IMR-90 (cell line): ENCODE results near the gene UNC50. TPM values are rescaled to one million over a fixed set of nuclear protein-coding genes. Genes with fewer than 3 reads are reported as not detected.

Experiments
- ATAC-seq: fragments of 200-7000 bp; cut with Tn5 transposase; 2 replicates; pipeline ENCODE4 v1.9.1; 2020; ENCODE audit warnings: low read depth, mild to moderate bottlenecking, moderate library complexity
- BruUV-seq: library from RNA; stranded (reverse); fragments of 400-500 nt; replicated peaks from 2 replicates; lab custom pipeline; 2021; lab: Mats Ljungman, UMichigan
- CTCF ChIA-PET: fragments of 300-600 bp; formaldehyde crosslinking; extraction: SDS; loops from one replicate; lab custom pipeline; 2021; ENCODE audit warnings: antibody characterized with exemption; lab: Yijun Ruan, JAX
- POLR2A ChIA-PET: fragments of 300-600 bp; sonication (Branson Sonifier 250); formaldehyde crosslinking; loops from one replicate; lab custom pipeline; 2022; ENCODE audit warnings: antibody characterized with exemption; ENCODE audit not compliant: unreplicated experiment; lab: Charles Lee
- DNase-seq: peaks from one replicate; pipeline ENCODE4 v3.0.0; 2013
- H2AFZ ChIP-seq: replicated peaks from 2 replicates; pipeline ENCODE3; 2013; ENCODE audit warnings: low read length, mild to moderate bottlenecking; ENCODE audit not compliant: poor library complexity
- H2AK5ac ChIP-seq: 2 replicates; pipeline ENCODE4 v1.6.1; 2013; ENCODE audit warnings: low read depth, low read length, inconsistent platforms
- H2AK9ac ChIP-seq: replicated peaks from 2 replicates; pipeline ENCODE3; 2013; ENCODE audit warnings: mild to moderate bottlenecking, low read depth, low read length, moderate library complexity; ENCODE audit not compliant: poor library complexity
- H2BK120ac ChIP-seq: 2 replicates; pipeline ENCODE4 v1.6.1; 2013; ENCODE audit warnings: low read depth, low read length, inconsistent platforms
- H2BK15ac ChIP-seq: 3 replicates; pipeline ENCODE4 v1.6.1; 2013; ENCODE audit warnings: low read depth, low read length, inconsistent platforms
- H2BK20ac ChIP-seq: 2 replicates; pipeline ENCODE4 v1.6.1; 2013; ENCODE audit warnings: low read depth, mild to moderate bottlenecking, inconsistent platforms, low read length, moderate library complexity
- H2BK5ac ChIP-seq: 2 replicates; pipeline ENCODE4 v1.6.1; 2013; ENCODE audit warnings: mild to moderate bottlenecking, low read depth, low read length, inconsistent platforms; ENCODE audit not compliant: poor library complexity, severe bottlenecking
- H3K14ac ChIP-seq: replicated peaks from 2 replicates; pipeline ENCODE4 v1.6.1; 2013; ENCODE audit warnings: low read depth, low read length, inconsistent platforms
- H3K18ac ChIP-seq: 2 replicates; pipeline ENCODE4 v1.6.1; 2013; ENCODE audit warnings: low read depth, low read length, control low read depth
- H3K23ac ChIP-seq: 2 replicates; pipeline ENCODE4 v1.6.1; 2013; ENCODE audit warnings: low read depth, low read length, inconsistent platforms
- H3K27ac ChIP-seq: 2 replicates; pipeline ENCODE4 v1.5.1; 2013; ENCODE audit warnings: mild to moderate bottlenecking, control low read depth, low read length; ENCODE audit not compliant: insufficient read depth
- H3K27me3 ChIP-seq: 2 replicates; pipeline ENCODE4 v1.6.1; 2013; ENCODE audit warnings: low read length; ENCODE audit not compliant: control insufficient read depth, insufficient read depth
- H3K36me3 ChIP-seq: 2 replicates; pipeline ENCODE4 v1.6.1; 2013; ENCODE audit warnings: low read length, mixed read lengths; ENCODE audit not compliant: control insufficient read depth, insufficient read depth
- H3K4ac ChIP-seq: 2 replicates; pipeline ENCODE4 v1.6.1; 2013; ENCODE audit warnings: low read depth, low read length, inconsistent platforms
- H3K4me1 ChIP-seq: 2 replicates; pipeline ENCODE4 v1.6.1; 2013; ENCODE audit warnings: low read length, mixed read lengths; ENCODE audit not compliant: control insufficient read depth, insufficient read depth
- H3K4me2 ChIP-seq: 2 replicates; pipeline ENCODE4 v1.6.1; 2013; ENCODE audit warnings: low read depth, mild to moderate bottlenecking, control low read depth, low read length, moderate library complexity
- H3K4me3 ChIP-seq: 2 replicates; pipeline ENCODE4 v1.5.1; 2013; ENCODE audit warnings: low read depth, mild to moderate bottlenecking, control low read depth, low read length, moderate library complexity; ENCODE audit not compliant: insufficient read depth
- H3K56ac ChIP-seq: 2 replicates; pipeline ENCODE4 v1.6.1; 2013; ENCODE audit warnings: low read length, inconsistent platforms; ENCODE audit not compliant: insufficient read depth; ENCODE audit errors: extremely low read depth
- H3K79me1 ChIP-seq, 2 experiments: 2 replicates each; pipeline ENCODE4 v1.6.1; 2013; ENCODE audit warnings: low read length in 2 of 2, inconsistent platforms in 1 of 2, low read depth in 1 of 2
- H3K9ac ChIP-seq: 2 replicates; pipeline ENCODE4 v1.6.1; 2013; ENCODE audit warnings: low read depth, low read length, control low read depth
- H3K9me1 ChIP-seq: 2 replicates; pipeline ENCODE4 v1.6.1; 2013; ENCODE audit warnings: low read length, inconsistent platforms; ENCODE audit not compliant: insufficient read depth
- H3K9me3 ChIP-seq: 2 replicates; pipeline ENCODE4 v1.6.1; 2013; ENCODE audit warnings: low read length; ENCODE audit not compliant: control insufficient read depth, insufficient read depth
- H4K20me1 ChIP-seq: 2 replicates; pipeline ENCODE4 v1.6.1; 2013; ENCODE audit warnings: low read length, inconsistent platforms; ENCODE audit not compliant: insufficient read depth
- H4K5ac ChIP-seq: 2 replicates; pipeline ENCODE4 v1.6.1; 2013; ENCODE audit warnings: mild to moderate bottlenecking, low read depth, low read length, control low read depth
- H4K8ac ChIP-seq, 2 experiments: 2 replicates each; pipeline ENCODE4 v1.6.1; 2013; ENCODE audit warnings: low read depth in 2 of 2, low read length in 2 of 2, control low read depth in 1 of 2, inconsistent platforms in 1 of 2
- H4K91ac ChIP-seq: 2 replicates; pipeline ENCODE4 v1.6.1; 2013; ENCODE audit warnings: low read depth, low read length, inconsistent platforms; ENCODE audit not compliant: insufficient read depth
- CHD1 ChIP-seq: IDR thresholded peaks from 2 replicates; pipeline ENCODE4 v1.6.1; 2012; ENCODE audit warnings: low read depth, low read length, improper control_type of control experiment
- NFE2L2 ChIP-seq: fragments of 150-350 bp; IDR thresholded peaks from 2 replicates; pipeline ENCODE4 v1.6.1; 2016; ENCODE audit warnings: low read depth, mild to moderate bottlenecking, low read length
- RCOR1 ChIP-seq: IDR thresholded peaks from 2 replicates; pipeline ENCODE4 v1.6.1; 2012; ENCODE audit warnings: mild to moderate bottlenecking, low read length, improper control_type of control experiment; ENCODE audit not compliant: insufficient replicate concordance
- SMC3 ChIP-seq: fragments of 150-350 bp; IDR thresholded peaks from 2 replicates; pipeline ENCODE4 v1.6.1; 2016; ENCODE audit warnings: low read depth, mild to moderate bottlenecking, antibody characterized with exemption, low read length, moderate library complexity
- WGBS, 2 experiments: methylation state at CpG; one replicate each; pipeline versions ENCODE4 v1.1.5 to v1.1.7; 2013; ENCODE audit warnings: missing lambda C conversion rate in 2 of 2; ENCODE audit not compliant: insufficient read length in 1 of 2; ENCODE audit errors: extremely low coverage in 2 of 2; 5-methylcytosine and 5-hydroxymethylcytosine counted together
- dilution Hi-C: fragments of 300-500 bp; cut with HindIII; formaldehyde crosslinking; loops from one replicate; pipeline ENCODE4 v1.14.3; 2018; ENCODE audit warnings: low sequenced_read_pairs; ENCODE audit not compliant: unreplicated experiment
- in situ Hi-C: fragments of 300-500 bp; cut with MboI; formaldehyde crosslinking; loops from 3 replicates; pipeline ENCODE4 v1.14.3; 2019; ENCODE audit warnings: low sequenced_read_pairs, inconsistent platforms, mixed read lengths
- intact Hi-C: fragments of 100-400 bp; cut with micrococcal nuclease; formaldehyde crosslinking; loops from 2 replicates; pipeline ENCODE4 v1.10.0; 2022
- polyA plus RNA-seq, 3 experiments: library from polyadenylated mRNA; depleted of rRNA; stranded (reverse); fragments of >200 nt; gene quantifications; 2 replicates each; pipeline ENCODE4 v1.2.3, GENCODE V29; 2012; ENCODE audit warnings: low replicate concordance in 1 of 3
- total RNA-seq: library from RNA; depleted of rRNA; stranded (reverse); fragments of >200 nt; gene quantifications from 2 replicates; pipeline ENCODE4 v1.2.3, GENCODE V29; 2012
- TF ChIP-seq, protein P1 (sequence below): conservative IDR thresholded peaks from 2 replicates; pipeline ENCODE4 v1.5.1; 2012; ENCODE audit warnings: mild to moderate bottlenecking, low read depth, low read length, improper control_type of control experiment

The UNC50 gene
- total and polyA plus RNA-seq, 2 of the 4 experiments (the other 2 are of a cell fraction), result 18.3 to 34.1 TPM

DNA sequence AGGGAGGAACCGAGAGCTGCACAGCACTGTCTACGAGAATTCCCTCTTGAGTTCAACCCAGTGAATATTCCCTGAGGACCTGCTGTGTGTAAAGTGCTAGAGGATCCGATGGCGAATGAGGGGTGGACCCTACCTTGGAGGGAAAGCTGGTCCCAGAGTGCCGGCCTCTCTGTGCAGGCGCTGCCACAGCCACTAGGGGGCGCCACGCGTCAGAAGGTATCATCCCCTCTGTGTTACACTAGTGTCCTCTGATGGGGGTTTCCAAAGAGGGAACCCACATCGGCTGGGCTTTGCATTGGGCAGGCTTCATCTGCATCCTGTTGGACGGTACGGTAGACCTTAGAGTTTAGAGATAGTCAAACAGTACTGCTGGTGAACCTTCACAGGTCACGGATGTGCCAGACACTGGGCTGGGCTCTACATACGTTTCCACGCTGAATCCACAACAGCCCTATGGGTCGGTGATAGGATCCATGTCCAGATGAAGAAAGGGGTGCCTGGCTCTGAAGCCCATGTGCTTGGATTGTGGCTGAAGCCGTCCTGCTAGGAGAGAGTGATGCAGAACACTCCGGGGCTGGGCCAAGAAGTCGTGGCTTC is 39.1 kb upstream of the UNC50 start:
- H2AK9ac ChIP-seq, result peak overlapping the region; percentile 61
- no peaks in the 10 kb centered on the region for H3K9me3 ChIP-seq
- no TSS peak for BruUV-seq
- H4K91ac ChIP-seq, result no peak overlapping the region
- H2AFZ ChIP-seq, result peak overlapping the region; percentile 28
- no peak overlapping the region for H2BK120ac ChIP-seq
- POLR2A ChIA-PET, result no interaction called here
- H3K4me1 ChIP-seq, result 0 out of 2 replicates have a peak, but pooled peaks cover 3% of the 10 kb centered on the region
- no peak overlapping the region for H2BK20ac ChIP-seq
- no peak overlapping the region for H2BK15ac ChIP-seq
- no peak overlapping the region for H3K18ac ChIP-seq
- no peak overlapping the region for H3K4me3 ChIP-seq
- H3K23ac ChIP-seq, result no peak overlapping the region
- peaks cover 4% of the 10 kb centered on the region; the same call in 1 of the 2 replicates for H4K20me1 ChIP-seq
- ATAC-seq (peak; percentile 38; the same call in 1 of the 2 replicates), DNase-seq (no peak)
- H2BK5ac ChIP-seq, result no peak overlapping the region
- TF ChIP-seq CHD1, result no peak
- no peak for TF ChIP-seq RCOR1
- TF ChIP-seq, protein P1, sequence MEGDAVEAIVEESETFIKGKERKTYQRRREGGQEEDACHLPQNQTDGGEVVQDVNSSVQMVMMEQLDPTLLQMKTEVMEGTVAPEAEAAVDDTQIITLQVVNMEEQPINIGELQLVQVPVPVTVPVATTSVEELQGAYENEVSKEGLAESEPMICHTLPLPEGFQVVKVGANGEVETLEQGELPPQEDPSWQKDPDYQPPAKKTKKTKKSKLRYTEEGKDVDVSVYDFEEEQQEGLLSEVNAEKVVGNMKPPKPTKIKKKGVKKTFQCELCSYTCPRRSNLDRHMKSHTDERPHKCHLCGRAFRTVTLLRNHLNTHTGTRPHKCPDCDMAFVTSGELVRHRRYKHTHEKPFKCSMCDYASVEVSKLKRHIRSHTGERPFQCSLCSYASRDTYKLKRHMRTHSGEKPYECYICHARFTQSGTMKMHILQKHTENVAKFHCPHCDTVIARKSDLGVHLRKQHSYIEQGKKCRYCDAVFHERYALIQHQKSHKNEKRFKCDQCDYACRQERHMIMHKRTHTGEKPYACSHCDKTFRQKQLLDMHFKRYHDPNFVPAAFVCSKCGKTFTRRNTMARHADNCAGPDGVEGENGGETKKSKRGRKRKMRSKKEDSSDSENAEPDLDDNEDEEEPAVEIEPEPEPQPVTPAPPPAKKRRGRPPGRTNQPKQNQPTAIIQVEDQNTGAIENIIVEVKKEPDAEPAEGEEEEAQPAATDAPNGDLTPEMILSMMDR, result peak; percentile 56
- no peak for TF ChIP-seq NFE2L2
- peak; percentile 22; the same call in 1 of the 2 replicates for TF ChIP-seq SMC3
- peaks cover 40% of the 10 kb centered on the region for H3K36me3 ChIP-seq
- H2AK5ac ChIP-seq, result no peak overlapping the region
- no peaks in the 10 kb centered on the region for H3K27me3 ChIP-seq
- no peak overlapping the region for H3K9ac ChIP-seq
- H3K4ac ChIP-seq, result no peak overlapping the region
- no peak overlapping the region for H3K4me2 ChIP-seq
- peaks cover 14% of the 10 kb centered on the region for H3K9me1 ChIP-seq
- CTCF ChIA-PET, result interaction anchor here (0.7 to 1.0 kb wide), 2 partner anchors 10 to 118 kb away, joined by 3 to 4 read pairs; no protein-coding TSS in a partner anchor
- in situ Hi-C loops, result no loop called here
- 95% methylated on average over 4 of the region's 19 CpGs; no CpG with 5 or more reads in 1 of the 2 experiments for WGBS, 2 experiments
- H4K5ac ChIP-seq, result no peak overlapping the region
- H3K14ac ChIP-seq, result no peak overlapping the region
- H3K79me1 ChIP-seq, result no peaks in the 10 kb centered on the region; a peak in 1 of 4 replicates
- dilution Hi-C loops, result no loop called here
- no peak overlapping the region for H3K27ac ChIP-seq
- intact Hi-C loops, result no loop called here
- H4K8ac ChIP-seq, result no peak overlapping the region
- H3K56ac ChIP-seq, result no peak overlapping the region
